Neural cell (in vitro differentiated cells): ENCODE results near the gene RAD51B. TPM values are rescaled to one million over a fixed set of nuclear protein-coding genes. Genes with fewer than 3 reads are reported as not detected.

Experiments
- H2AFZ ChIP-seq: fragments of 200-600, 300-800 bp; sonication (generic), shearing (Covaris generic); 2 replicates; pipeline ENCODE4 v1.6.0; 2014; ENCODE audit warnings: low read depth, mild to moderate bottlenecking, antibody characterized with exemption, low read length, moderate library complexity
- H3F3A ChIP-seq: fragments of 200-600 bp; shearing (Covaris generic); 2 replicates; pipeline ENCODE4 v1.6.1; 2016; ENCODE audit warnings: mild to moderate bottlenecking, moderate library complexity, mixed read lengths, antibody characterized with exemption, low read length; ENCODE audit not compliant: insufficient read depth, poor library complexity, severe bottlenecking
- H3K27ac ChIP-seq: fragments of 200-600, 300-800 bp; sonication (generic), shearing (Covaris generic); 2 replicates; pipeline ENCODE4 v1.5.1; 2014; ENCODE audit warnings: mild to moderate bottlenecking, low read length, moderate library complexity
- H3K27me3 ChIP-seq: fragments of 300-800, 200-600 bp; sonication (generic), shearing (Covaris generic); 2 replicates; pipeline ENCODE4 v1.6.0; 2014; ENCODE audit warnings: mild to moderate bottlenecking, low read depth, low read length, moderate library complexity; ENCODE audit not compliant: insufficient read depth
- H3K36me3 ChIP-seq: fragments of 300-800, 200-600 bp; sonication (generic), shearing (Covaris generic); 2 replicates; pipeline ENCODE4 v1.5.1; 2014; ENCODE audit warnings: mild to moderate bottlenecking, antibody characterized with exemption, low read length, moderate library complexity; ENCODE audit not compliant: insufficient read depth
- H3K4me2 ChIP-seq: fragments of 300-800, 200-600 bp; sonication (generic), shearing (Covaris generic); 2 replicates; pipeline ENCODE4 v1.6.0; 2014; ENCODE audit warnings: mild to moderate bottlenecking, low read length
- H3K4me3 ChIP-seq: fragments of 300-800, 200-600 bp; sonication (generic), shearing (Covaris generic); 2 replicates; pipeline ENCODE4 v1.5.1; 2014; ENCODE audit warnings: mild to moderate bottlenecking, low read length, moderate library complexity
- H3K79me2 ChIP-seq: fragments of 200-600 bp; shearing (Covaris generic); replicated peaks from 2 replicates; pipeline ENCODE4 v1.6.0; 2014; ENCODE audit warnings: mild to moderate bottlenecking, low read length, moderate library complexity; ENCODE audit not compliant: insufficient read depth
- H3K9ac ChIP-seq: fragments of 300-800, 200-600 bp; sonication (generic), shearing (Covaris generic); 2 replicates; pipeline ENCODE4 v1.6.1; 2016; ENCODE audit warnings: mild to moderate bottlenecking, low read length, mixed read lengths
- H3K9me2 ChIP-seq: fragments of 200-600 bp; shearing (Covaris generic); 2 replicates; pipeline ENCODE4 v1.6.1; 2016; ENCODE audit warnings: mild to moderate bottlenecking, low read length, mixed read lengths; ENCODE audit not compliant: insufficient read depth
- H3K9me3 ChIP-seq: fragments of 200-600, 300-800 bp; sonication (generic), shearing (Covaris generic); 2 replicates; pipeline ENCODE4 v1.6.1; 2016; ENCODE audit warnings: mild to moderate bottlenecking, mixed run types, low read length, moderate library complexity, mixed read lengths
- H4K20me1 ChIP-seq: fragments of 200-600 bp; shearing (Covaris generic); 2 replicates; pipeline ENCODE4 v1.6.1; 2016; ENCODE audit warnings: mild to moderate bottlenecking, mixed run types; ENCODE audit not compliant: insufficient read depth
- EP300 ChIP-seq: fragments of 450-650 bp; conservative IDR thresholded peaks from 2 replicates; pipeline ENCODE4 v1.6.1; 2014; ENCODE audit warnings: antibody characterized with exemption, mild to moderate bottlenecking, moderate library complexity; ENCODE audit not compliant: poor library complexity, severe bottlenecking
- EZH2 ChIP-seq: fragments of 200-600, 300-800 bp; shearing (Covaris generic), sonication (generic); IDR thresholded peaks from 2 replicates; pipeline ENCODE4 v1.6.1; 2014; ENCODE audit warnings: antibody characterized with exemption, low read length, borderline replicate concordance, mild to moderate bottlenecking; ENCODE audit not compliant: insufficient read depth, poor library complexity, severe bottlenecking
- MXI1 ChIP-seq: fragments of 450-650 bp; conservative IDR thresholded peaks from 2 replicates; pipeline ENCODE4 v1.6.1; 2014; ENCODE audit warnings: antibody characterized with exemption, mild to moderate bottlenecking; ENCODE audit not compliant: poor library complexity, severe bottlenecking
- POLR2AphosphoS5 ChIP-seq: IDR thresholded peaks from 2 replicates; pipeline ENCODE4 v1.6.1; 2012
- RAD21 ChIP-seq: fragments of 450-650 bp; conservative IDR thresholded peaks from 2 replicates; pipeline ENCODE4 v1.6.1; 2014; ENCODE audit warnings: antibody characterized with exemption, mild to moderate bottlenecking, moderate library complexity
- SMC3 ChIP-seq: fragments of 450-650 bp; conservative IDR thresholded peaks from 2 replicates; pipeline ENCODE4 v1.6.1; 2014; ENCODE audit warnings: antibody characterized with exemption, mild to moderate bottlenecking, moderate library complexity; ENCODE audit not compliant: poor library complexity
- TAF1 ChIP-seq: IDR thresholded peaks from 2 replicates; pipeline ENCODE4 v1.6.1; 2012; ENCODE audit warnings: low read depth
- polyA plus RNA-seq: library from polyadenylated mRNA; depleted of rRNA; stranded (reverse); fragments of >200 nt; gene quantifications from 2 replicates; pipeline ENCODE4 v1.2.3, GENCODE V29; 2014
- TF ChIP-seq, protein P1 (sequence below): fragments of 450-650 bp; IDR thresholded peaks from 2 replicates; pipeline ENCODE4 v1.5.1; 2014; ENCODE audit warnings: antibody characterized with exemption, mild to moderate bottlenecking, moderate library complexity; ENCODE audit not compliant: poor library complexity, severe bottlenecking
- TF ChIP-seq, protein P2 (sequence below): IDR thresholded peaks from 2 replicates; pipeline ENCODE4 v1.6.1; 2012; ENCODE audit warnings: borderline replicate concordance

RAD51B gene
- polyA plus RNA-seq, 1 donor from 2014 or later: 3.1 TPM

DNA sequence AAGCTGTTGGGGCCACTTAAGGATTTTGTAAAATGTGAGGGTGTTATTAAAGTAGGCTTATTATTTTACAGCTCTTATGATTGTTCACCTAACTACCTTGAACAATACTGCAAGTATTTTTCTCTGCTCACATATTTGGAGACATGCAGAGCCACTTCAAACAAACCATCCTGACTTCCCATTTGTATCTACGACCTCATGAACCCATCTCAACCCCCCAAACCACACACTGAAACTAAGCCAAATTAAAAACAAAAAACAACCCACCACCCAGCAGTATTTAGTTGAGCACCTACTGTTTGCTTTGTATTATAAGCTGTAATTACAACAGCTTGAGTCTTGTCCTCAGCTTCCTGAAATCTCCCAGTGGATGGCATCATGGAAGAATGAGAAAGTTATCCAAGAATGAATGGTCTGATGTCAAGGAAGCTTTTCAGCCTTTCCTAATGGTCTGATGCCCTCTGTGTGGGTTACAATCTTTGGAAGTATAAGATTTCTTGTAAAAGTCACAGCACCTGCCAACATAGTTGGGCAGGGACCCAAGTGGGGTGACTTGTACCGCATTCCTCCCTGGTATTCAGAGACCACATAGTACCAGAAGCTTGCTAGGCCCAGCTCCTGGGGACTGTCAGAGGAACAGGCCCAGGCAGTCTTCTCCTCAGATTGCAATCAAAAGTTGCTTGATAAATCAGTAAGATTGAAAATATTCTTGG lies 556.6 kb downstream of the RAD51B start:
- no peak overlapping the region for H2AFZ ChIP-seq
- H3K4me3 ChIP-seq: no peak overlapping the region
- no peak for TF ChIP-seq MXI1
- no peak for TF ChIP-seq POLR2AphosphoS5
- no peak for TF ChIP-seq EP300
- TF ChIP-seq EZH2: no peak
- TF ChIP-seq, protein P1, sequence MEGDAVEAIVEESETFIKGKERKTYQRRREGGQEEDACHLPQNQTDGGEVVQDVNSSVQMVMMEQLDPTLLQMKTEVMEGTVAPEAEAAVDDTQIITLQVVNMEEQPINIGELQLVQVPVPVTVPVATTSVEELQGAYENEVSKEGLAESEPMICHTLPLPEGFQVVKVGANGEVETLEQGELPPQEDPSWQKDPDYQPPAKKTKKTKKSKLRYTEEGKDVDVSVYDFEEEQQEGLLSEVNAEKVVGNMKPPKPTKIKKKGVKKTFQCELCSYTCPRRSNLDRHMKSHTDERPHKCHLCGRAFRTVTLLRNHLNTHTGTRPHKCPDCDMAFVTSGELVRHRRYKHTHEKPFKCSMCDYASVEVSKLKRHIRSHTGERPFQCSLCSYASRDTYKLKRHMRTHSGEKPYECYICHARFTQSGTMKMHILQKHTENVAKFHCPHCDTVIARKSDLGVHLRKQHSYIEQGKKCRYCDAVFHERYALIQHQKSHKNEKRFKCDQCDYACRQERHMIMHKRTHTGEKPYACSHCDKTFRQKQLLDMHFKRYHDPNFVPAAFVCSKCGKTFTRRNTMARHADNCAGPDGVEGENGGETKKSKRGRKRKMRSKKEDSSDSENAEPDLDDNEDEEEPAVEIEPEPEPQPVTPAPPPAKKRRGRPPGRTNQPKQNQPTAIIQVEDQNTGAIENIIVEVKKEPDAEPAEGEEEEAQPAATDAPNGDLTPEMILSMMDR: no peak
- TF ChIP-seq, protein P2, sequence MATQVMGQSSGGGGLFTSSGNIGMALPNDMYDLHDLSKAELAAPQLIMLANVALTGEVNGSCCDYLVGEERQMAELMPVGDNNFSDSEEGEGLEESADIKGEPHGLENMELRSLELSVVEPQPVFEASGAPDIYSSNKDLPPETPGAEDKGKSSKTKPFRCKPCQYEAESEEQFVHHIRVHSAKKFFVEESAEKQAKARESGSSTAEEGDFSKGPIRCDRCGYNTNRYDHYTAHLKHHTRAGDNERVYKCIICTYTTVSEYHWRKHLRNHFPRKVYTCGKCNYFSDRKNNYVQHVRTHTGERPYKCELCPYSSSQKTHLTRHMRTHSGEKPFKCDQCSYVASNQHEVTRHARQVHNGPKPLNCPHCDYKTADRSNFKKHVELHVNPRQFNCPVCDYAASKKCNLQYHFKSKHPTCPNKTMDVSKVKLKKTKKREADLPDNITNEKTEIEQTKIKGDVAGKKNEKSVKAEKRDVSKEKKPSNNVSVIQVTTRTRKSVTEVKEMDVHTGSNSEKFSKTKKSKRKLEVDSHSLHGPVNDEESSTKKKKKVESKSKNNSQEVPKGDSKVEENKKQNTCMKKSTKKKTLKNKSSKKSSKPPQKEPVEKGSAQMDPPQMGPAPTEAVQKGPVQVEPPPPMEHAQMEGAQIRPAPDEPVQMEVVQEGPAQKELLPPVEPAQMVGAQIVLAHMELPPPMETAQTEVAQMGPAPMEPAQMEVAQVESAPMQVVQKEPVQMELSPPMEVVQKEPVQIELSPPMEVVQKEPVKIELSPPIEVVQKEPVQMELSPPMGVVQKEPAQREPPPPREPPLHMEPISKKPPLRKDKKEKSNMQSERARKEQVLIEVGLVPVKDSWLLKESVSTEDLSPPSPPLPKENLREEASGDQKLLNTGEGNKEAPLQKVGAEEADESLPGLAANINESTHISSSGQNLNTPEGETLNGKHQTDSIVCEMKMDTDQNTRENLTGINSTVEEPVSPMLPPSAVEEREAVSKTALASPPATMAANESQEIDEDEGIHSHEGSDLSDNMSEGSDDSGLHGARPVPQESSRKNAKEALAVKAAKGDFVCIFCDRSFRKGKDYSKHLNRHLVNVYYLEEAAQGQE: no peak
- TF ChIP-seq RAD21: no peak
- TF ChIP-seq TAF1: no peak
- no peak for TF ChIP-seq SMC3
- H3F3A ChIP-seq: no peaks in the 10 kb centered on the region
- no peaks in the 10 kb centered on the region for H3K36me3 ChIP-seq
- no peak overlapping the region for H3K4me2 ChIP-seq
- H3K79me2 ChIP-seq: no peaks in the 10 kb centered on the region
- H4K20me1 ChIP-seq: no peaks in the 10 kb centered on the region
- H3K9me3 ChIP-seq: peaks cover 8% of the 10 kb centered on the region
- H3K9ac ChIP-seq: no peak overlapping the region
- H3K9me2 ChIP-seq: no peaks in the 10 kb centered on the region
- H3K27ac ChIP-seq: no peak overlapping the region
- H3K27me3 ChIP-seq: no peaks in the 10 kb centered on the region

DNA sequence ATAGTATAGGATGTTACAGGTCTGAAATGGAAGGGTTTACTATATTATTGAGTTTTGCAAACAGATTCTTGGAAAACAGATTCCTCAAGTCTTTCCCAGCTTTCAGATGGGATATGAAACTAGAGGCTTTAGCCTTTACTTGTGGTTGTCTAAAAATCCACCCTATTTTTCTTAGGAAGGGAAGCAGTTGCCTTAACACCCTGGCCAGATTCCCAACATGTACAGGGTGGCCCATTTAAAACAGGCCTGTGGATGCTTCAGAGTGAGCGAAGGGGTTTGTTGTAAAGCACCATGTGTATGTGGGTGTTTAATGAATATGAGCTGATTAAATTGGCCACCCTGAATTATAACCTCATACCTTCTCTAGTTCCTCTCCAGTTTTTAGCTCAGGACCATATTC lies 557.4 kb downstream of the RAD51B start:
- no peak overlapping the region for H3K9ac ChIP-seq
- no peak overlapping the region for H3K4me2 ChIP-seq
- H3K4me3 ChIP-seq: no peak overlapping the region

More for the DNA sequence above, 557.4 kb downstream of the RAD51B start:
- no peaks in the 10 kb centered on the region for H3K36me3 ChIP-seq
- H3K27ac ChIP-seq: no peak overlapping the region
- H4K20me1 ChIP-seq: no peaks in the 10 kb centered on the region
- H3F3A ChIP-seq: no peaks in the 10 kb centered on the region
- H2AFZ ChIP-seq: no peak overlapping the region
- H3K79me2 ChIP-seq: no peaks in the 10 kb centered on the region
- H3K27me3 ChIP-seq: no peaks in the 10 kb centered on the region
- H3K9me2 ChIP-seq: no peaks in the 10 kb centered on the region
- TF ChIP-seq TAF1: no peak
- no peak for TF ChIP-seq MXI1
- TF ChIP-seq, protein P2: no peak
- TF ChIP-seq EZH2: no peak
- no peak for TF ChIP-seq SMC3
- TF ChIP-seq, protein P1: no peak
- TF ChIP-seq RAD21: no peak
- no peak for TF ChIP-seq EP300
- no peak for TF ChIP-seq POLR2AphosphoS5
- H3K9me3 ChIP-seq: peaks cover 4% of the 10 kb centered on the region
